GM19455 (cell line): ENCODE results near the gene UBB.

Experiments used
- ATAC-seq: cut with Tn5 transposase; IDR thresholded peaks from one replicate; pipeline ENCODE4 v1.9.1; 2021; ENCODE audit not compliant: unreplicated experiment

Gene UBB

GRCh38 chr17:16380640-16381495 is at the start of gene UBB:
TSS of gene UBB (plus strand) at chr17:16381091. CDS start at chr17:16381908, 817 bp downstream.
- peak; percentile 85 for ATAC-seq

DNA sequence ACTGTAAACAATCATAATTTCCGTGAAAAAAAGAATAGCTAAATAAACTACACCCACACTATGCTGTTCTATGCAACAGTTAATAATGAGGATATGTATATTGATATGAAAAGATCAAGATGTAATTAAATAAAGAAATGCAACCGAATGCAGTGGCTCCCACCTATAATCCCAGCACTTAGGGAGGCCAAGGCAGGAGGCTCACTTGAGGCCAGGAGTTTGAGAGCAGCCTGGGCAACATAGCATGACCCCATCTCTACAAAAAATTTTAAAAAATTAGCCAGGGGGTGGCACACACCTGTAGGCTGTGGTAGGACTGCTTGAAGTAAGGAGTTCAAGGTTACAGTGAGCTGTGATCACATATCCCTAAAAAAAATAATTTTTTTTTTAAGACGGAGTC is 42.5 kb upstream of the UBB start:
- ATAC-seq = no peak

- no peak for ATAC-seq
These were observed 41.5 kb upstream of the UBB start for GRCh38 chr17:16339402-16339801.

- no peak for ATAC-seq
These were observed 40.9 kb upstream of the UBB start for GRCh38 chr17:16339959-16340358.

- no peak for ATAC-seq
These were observed 37.9 kb upstream of the UBB start for GRCh38 chr17:16342979-16343378.

GRCh38 chr17:16343569-16343968 is 37.3 kb upstream of the UBB start:
- ATAC-seq = no peak

DNA sequence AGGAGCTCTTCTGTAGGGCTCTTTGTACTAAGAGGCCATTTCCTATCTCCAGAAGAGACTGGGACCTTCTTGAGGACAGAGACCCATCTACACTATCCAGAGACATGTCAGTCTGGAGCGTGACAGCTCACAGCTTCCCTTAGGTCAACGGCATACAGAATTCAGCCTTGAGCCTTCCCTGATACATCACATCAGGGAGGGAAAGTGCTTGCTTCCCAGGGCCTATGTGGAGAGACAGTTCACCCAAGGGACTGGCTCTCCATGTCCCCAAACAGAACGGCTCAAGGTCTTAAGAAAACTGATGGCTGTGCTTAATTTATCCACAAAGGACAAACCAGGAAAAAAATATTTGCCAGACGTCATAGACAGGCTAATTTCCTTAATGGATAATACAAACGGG is 35.3 kb upstream of the UBB start:
- ATAC-seq = no peak

GRCh38 chr17:16346721-16347271 is 34.1 kb upstream of the UBB start:
- no peak for ATAC-seq

GRCh38 chr17:16348586-16348985 is 32.3 kb upstream of the UBB start:
- ATAC-seq = no peak

DNA sequence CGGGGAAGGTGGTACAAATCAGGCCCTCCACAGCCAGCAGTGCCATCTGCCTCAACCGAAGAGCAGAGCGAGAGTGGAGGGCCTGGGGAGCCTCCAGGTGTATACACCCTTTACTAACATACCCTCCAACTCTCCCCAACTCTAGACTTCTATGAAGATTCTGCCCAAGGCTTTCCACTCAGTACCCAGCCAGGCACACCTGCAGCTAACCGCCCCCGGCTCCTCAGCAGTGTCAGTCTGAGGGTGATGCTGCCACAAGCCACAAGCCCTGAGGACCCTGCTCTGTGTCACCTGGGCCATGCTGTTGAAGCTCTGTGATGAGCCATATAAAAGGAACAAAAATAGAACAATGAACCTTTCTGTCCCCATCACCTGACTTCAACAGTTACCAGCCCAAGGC is 31.5 kb upstream of the UBB start:
- no peak for ATAC-seq

- ATAC-seq = no peak
These were observed 29.1 kb upstream of the UBB start for GRCh38 chr17:16351831-16352230.

DNA sequence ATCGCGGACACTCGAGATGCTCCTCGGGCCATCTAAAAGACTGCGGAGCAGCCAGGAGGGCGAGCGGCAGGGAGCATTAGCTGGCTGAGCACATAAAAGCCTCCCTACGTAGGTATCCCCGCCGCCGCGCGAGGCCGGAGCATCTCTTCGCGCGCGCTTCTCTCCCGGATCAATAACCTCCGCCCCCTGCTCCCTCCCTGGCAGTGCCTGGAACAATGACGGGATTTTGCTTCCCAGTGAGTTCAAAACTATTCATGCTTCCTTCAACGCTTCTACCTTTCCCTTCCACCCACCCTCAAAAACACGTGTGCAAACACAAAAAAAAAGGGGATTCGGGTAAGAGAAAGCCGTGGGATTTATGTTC is 28.6 kb upstream of the UBB start:
- no peak for ATAC-seq

DNA sequence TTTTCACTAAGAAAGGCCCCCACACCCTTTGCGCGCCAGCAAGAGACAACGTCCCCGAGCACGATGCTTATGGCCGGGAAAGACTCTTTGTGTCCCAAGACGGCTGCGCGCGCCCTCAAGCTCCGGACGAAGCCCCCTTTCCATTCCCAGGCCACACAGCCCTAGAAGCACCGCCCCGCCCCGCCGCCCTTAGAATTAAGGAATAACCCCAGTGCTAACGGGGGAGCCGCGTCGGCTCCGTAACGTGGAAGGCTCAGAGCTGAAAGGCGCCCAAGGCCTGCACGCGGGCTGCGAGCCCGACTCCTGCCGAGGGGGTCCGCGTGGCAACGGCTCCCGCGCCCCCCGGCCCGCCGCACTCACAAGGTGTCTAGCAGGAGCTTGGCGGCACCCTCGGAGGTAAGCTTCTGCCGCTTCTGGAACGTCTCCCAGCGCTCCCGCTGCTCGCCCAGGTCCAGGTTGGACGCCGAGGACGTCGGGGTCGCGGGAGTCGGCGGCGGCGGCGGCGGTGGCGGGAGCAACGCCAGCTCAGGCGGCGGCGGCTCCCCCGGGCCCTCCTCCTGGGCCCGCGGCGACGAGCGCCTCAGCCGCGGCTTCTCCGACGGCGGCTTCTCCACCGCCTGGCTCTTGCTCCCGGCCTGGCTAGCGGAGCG is 28.1 kb upstream of the UBB start:
- peak; percentile 47 for ATAC-seq

DNA sequence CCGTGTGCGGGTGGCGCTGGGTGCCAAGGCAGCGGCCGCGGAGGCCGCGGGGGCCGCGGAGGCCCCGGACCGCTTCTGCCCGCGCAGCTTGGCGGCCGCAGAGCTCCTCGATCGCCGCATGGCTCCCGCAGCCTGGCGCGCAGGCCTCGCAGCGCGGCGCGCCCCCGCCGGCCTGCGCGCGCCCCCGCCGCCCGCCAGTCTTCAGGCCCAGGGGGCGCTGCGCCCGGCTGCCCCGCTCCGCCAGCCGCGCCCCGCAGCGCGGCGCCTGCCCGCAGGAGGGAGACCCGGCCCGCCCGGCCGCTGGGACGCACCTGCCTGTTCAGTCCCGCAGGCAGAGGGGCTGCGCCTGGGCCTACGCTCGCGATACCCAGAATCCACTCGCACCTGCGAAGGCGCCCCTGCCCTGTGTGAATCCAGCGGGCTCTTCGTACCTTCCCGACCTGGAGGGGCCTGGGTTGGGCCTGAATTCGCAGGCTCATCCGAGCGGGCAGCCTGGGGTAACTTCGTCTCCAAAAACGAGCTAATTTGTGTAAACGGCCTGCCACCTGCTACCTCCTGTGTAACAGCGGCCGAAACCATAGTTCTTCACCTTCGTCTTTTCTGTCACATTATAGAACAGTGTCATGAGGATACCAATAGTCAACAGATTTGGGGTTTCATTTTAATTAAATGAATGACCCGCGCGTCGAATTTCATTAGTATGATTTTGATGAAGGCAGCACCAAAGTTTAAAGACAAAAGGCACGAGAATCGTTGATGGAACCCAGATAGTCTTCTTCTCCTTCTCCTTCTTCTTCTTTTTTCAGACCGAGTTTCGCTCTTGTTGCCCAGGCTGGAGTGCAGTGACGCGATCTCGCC is 27.3 kb upstream of the UBB start, which contains the start of gene CENPV:
CENPV (minus strand) TSS at position 153 of the 858 bp plus-strand sequence; CDS start at position 120, 33 bp downstream.
- peak; percentile 61 for ATAC-seq

GRCh38 chr17:16354585-16354984 is 26.3 kb upstream of the UBB start:
- no peak for ATAC-seq

- ATAC-seq = no peak
These were observed 22.5 kb upstream of the UBB start for GRCh38 chr17:16358394-16358793.

GRCh38 chr17:16361874-16362273 is 19.0 kb upstream of the UBB start:
- ATAC-seq = no peak

DNA sequence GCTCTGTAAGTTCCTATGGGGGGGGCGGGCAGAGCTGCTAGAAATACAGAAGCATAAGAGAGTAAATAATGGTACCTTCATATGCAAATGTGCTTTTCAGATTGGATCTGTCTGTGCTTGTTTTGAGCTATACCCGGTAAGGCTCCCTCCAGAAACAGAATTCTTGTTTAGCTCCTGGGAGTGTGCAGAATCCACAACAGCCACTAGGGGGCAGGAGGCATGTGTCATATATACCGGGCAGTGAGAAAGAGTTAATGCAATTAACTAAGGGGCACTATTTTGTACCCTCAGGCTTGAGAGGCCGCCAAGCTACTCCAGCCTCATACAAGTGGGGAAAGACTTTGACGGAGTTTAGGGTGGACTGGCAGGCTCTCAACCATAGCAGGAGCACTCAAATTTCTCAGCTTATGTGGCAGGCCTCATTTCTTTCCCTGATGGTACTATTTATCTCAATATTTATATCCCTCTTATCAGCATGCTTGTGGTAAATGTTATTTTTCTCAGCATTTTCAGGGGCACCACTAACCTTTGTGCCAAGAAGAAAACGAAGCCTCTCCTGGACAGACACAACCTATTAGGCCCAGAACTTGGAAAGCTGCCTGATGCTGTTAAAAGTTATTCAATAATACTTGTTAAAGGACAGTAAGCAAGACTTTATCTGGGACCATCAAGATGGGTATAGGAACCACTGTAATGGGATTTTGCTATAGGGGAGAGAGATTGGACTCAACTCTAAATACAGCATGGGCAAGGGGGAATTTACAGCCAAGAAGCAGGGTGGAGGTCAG is 16.9 kb upstream of the UBB start:
- ATAC-seq = peak; percentile 59

DNA sequence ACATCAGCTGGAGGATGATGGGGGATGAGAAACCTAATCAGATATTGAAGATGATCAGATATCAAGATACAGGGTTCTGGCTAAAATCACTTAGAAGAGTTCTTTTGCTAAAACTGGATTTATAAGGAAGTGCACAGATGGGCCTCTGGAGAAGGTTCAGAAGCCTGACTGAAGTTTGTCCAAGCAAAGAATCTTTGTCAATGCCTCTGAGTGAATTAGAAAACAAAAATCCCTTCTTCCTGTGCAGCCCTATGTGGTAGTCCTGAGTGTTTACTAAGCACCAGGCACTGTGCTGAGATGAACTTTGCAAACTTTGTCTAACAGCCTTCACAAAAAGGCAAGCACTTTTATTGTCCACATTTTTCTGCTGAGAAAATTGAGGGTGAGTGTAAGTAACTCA is 16.3 kb upstream of the UBB start:
- ATAC-seq = no peak

GRCh38 chr17:16371742-16372141 is 9.1 kb upstream of the UBB start:
- no peak for ATAC-seq
